GM19328 (cell line): ENCODE measurements around the gene STIM2.

Experiments
- ATAC-seq: cut with Tn5 transposase; IDR thresholded peaks from one replicate; pipeline ENCODE4 v1.9.1; 2021; ENCODE audit warnings: mild to moderate bottlenecking, moderate library complexity; ENCODE audit not compliant: unreplicated experiment

The STIM2 gene

DNA sequence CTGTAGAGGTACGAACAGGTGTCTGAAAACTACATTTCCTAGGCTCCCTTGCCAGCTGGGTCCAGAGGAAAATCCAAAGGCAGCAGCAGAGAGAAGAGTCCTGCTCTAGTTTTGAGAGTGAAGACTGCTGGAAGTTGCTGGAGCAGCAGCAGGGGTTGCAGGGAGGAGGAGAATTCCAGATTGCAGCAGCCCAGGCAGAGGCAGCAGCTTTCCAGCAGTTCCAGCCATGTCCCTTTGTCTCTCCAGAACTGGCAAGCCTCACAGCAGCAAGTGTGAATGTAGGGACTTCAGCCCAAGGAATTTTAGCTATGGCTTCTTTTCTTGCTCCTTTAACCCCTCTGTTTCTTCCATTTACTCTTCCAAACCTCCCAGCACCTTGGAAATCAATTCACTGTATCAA lies 24.1 kb upstream of the STIM2 start:
- ATAC-seq = no peak

GRCh38 chr4:26837993-26838842 lies 22.4 kb upstream of the STIM2 start:
- no peak for ATAC-seq

DNA sequence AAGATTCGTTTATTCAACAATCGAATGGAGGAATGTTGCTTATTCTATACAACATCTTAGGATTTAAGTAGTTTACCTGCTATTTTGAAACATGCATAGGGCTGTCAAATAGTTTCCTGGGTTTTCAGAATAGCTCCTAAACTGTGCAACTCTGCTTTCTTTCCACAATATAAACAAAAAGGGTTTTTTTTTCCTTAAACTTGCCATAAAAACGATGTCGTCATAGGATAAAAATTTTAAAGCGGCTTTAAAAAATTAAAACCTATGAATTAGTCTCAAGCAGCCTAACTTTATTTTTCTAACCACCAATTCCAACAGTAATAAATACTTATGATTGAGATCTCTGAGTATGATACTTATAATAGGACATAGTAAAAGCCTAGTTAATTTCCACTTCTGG lies 21.6 kb upstream of the STIM2 start:
- no peak for ATAC-seq

GRCh38 chr4:26839534-26839951 lies 21.1 kb upstream of the STIM2 start:
- no peak for ATAC-seq

DNA sequence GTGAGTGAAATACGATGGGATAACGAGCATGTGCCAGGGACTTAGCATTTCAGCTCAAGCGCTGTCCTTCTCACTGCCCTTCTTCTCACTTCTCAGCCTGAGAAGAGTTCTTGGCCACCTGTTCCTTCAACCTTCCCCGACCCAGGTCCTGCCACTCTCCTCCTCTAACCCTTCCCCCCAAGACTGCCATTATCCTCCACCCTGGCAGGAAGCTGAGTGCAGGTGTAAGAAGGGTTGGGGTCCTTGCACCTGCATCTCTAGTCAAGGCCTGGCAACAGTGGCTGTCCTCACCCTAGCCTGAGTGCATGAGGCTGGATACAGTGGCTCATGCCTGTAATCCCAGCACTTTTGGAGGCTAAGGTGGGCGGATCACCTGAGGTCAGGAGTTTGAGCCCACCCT lies 19.9 kb upstream of the STIM2 start:
- no peak for ATAC-seq

GRCh38 chr4:26842911-26843310 lies 17.7 kb upstream of the STIM2 start:
- no peak for ATAC-seq

- no peak for ATAC-seq
Observed at GRCh38 chr4:26850528-26850927, 10.1 kb upstream of the STIM2 start.

DNA sequence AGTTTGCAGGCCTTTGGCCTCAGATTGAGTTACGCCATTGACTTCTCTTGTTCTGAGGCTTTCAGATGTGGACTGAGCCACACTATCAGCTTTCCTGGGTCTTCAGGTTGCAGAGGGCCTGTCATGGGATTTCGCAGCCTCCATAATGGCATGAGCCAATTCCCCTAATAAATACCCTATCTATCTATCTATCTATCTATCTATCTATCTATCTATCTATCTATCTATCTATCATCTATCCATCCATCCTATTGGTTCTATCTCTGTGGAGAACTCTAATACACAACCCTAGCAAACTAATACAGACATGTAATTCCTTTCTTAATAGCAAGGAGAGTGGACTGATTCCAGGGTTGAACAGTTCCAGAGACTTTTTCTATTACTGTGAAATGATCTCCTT lies 9.5 kb upstream of the STIM2 start:
- no peak for ATAC-seq

DNA sequence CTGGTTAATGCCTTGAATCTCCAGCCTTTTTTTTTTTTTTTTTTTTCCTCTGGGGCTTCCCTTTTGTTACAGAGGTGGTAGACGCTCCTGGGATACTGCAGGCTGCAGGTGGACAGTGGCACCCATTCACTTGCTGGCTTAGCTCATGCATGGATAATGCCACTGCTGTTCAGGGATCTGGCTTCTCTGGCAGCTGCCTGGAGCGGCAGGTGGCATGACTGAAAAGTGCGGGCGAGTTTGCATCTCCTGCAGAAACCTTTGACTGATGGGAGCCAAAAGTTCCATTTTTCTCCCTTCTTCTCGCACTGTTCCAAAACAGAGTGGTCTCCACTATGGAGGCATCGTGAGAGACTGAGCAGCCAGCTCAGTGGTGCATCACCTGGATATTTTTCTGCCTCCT lies 5.9 kb upstream of the STIM2 start:
- no peak for ATAC-seq

GRCh38 chr4:26856906-26857277 lies 3.7 kb upstream of the STIM2 start:
- ATAC-seq = no peak

DNA sequence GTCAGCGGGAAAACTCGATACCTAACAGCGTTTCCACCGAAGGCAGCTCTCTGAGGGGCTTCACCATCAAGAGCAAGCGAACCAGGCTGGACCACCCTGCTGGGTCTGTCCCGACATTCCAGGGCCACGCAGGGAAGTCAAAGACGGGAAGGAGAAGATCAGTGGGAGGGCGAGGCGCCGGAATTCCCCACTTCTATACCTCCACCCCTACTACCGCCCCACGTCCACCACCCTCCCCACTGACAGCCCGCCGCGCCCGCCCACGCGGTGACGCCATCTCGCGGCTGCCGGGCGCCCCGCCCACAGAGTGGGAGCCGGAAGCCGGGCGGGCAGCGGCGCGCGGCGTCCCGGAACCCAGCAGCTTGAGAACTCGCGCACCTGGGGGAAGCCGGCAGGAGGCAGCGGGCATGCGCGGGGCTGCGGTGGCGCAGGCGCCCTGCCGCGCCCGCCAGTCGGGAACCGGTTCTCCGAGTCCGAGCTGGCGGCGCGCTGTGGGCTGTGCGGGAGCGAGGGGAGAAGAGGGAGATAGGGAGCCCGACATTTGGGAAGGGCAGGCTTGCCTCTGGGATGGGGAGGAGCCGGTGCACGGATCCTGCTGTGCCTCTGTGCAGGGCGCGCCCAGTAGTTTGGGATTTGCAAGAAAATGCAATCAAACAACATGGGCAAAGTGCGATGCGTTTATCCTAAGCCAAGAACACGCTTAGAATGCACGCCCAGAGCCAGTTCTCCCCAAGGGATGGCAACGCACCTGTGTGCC lies 3.2 kb upstream of the STIM2 start:
- peak; percentile 43 for ATAC-seq

DNA sequence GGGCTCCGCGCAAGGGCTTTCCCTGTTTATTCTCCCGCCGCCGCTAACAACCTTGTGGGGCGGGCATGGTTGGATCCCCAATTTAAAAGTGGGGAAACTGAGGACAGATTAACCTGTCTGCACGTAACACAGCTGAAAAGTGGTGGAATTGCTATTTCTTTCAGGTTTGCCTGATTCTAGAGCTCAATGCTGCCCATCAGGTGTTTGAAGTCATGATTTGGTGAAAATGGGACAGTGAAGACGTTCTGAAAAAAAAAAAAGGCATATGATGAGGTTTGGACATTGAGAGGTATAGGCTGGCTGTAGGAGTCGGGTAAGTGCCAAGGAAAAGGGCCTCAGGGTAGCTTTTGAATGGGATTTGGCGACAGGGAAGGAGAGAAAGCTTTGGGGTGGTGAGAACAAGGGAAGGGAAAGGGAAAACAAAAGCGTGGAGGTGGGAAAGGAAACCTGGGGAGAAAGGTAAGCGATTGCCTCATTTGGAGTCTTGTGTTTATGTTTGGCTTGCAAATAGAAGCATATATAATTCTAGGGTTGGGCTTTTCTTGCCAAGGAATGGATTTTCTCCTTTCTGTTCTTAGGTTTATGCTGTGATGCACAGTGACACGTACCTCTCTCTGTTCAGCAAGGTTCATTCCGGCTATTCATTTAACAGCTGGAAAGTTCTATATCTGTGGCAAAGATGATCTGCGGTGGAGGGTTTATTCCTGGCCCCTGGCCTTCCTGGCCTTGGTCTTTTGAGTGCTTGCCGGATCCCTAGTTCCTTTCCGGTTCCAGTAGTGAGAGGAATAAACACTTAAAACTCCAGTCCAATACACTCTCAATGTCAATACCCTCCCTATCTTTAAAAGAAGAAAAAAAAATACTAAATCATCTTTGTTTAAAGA lies 2.4 kb upstream of the STIM2 start:
- ATAC-seq = no peak

DNA sequence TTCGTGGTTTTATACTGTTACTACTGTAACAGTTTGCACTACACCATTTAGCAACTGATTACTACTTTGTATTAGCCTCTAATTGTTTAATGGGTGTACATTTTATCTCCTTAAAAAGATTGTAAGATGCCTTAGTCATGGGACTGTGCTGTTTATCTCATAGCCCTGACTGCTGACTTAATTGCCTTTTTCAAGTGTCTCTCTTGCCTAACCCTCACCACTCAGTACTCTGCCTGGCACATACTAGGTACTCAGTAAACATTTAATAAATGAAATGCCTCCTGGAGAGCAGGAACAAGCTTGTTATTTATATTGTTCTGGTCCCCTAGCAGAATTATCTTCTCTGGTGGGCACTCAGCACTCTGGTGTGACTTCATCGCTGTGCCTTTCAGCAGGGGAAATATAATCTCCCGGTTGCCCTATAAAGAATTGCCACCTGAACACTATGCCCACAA lies 1.7 kb upstream of the STIM2 start:
- ATAC-seq = no peak

GRCh38 chr4:26859762-26860156 lies 882 bp upstream of the STIM2 start:
- ATAC-seq = no peak

DNA sequence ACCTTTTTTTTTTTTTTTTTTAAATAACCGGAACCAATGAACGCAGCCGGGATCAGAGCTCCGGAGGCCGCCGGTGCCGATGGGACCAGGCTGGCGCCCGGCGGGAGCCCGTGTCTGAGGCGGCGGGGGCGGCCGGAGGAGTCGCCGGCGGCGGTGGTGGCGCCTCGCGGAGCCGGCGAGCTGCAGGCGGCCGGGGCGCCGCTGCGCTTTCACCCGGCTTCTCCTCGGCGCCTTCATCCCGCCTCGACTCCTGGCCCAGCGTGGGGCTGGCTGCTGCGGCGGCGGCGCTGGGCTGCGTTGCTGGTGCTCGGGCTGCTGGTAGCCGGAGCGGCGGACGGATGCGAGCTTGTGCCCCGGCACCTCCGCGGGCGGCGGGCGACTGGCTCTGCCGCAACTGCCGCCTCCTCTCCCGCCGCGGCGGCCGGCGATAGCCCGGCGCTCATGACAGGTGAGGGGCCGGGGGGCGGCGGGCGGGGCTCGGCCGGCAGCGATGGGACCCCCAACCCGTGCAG lies 337 bp downstream of the STIM2 start:
- ATAC-seq = peak; percentile 19

GRCh38 chr4:26861434-26862186 lies 969 bp downstream of the STIM2 start:
- peak; percentile 31 for ATAC-seq

DNA sequence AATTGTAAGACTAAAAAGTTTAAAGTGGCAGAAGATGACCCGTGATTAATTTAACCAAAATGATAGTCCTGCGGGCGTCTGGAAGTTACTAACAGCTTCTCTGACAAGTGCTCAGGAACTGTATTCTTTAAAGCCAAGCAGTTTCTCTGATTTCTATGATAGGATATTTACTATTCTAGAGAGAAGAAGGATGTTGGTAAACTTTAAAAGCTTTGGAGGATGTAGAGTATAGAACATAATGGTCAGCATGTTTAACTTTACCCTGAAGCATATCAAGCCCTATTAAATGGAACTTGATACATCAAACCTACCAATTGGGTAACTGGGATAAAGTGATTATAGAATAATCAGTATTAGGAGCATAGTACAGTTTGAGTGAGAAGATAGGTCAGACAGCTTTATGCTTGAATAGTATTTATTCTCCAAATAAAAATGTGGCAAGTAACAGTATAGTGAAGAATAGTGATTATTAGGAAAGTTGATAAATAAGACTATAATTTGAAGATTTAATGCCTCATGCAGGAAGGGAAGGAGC lies 1.8 kb downstream of the STIM2 start:
- no peak for ATAC-seq

DNA sequence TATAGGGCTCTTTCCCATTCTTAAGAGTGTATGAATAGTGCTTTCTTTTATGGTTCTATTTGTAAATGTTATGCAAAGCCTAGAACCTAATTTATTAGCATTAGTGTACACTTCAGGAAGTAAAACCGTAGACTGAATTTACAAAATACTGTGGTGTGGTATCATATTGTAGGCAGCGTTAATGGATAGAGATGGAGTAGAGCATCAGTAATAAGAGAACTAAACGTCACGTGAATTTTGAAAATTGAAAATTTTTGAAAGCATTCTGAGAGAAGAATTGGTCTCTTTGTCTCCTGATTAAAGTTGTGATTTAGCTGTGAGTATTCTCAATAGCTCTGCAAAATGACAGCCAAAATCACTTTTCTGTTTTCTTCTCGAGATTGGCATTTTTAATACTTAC lies 2.9 kb downstream of the STIM2 start:
- ATAC-seq = no peak

- no peak for ATAC-seq
Observed at GRCh38 chr4:26864899-26865298, 4.3 kb downstream of the STIM2 start.

DNA sequence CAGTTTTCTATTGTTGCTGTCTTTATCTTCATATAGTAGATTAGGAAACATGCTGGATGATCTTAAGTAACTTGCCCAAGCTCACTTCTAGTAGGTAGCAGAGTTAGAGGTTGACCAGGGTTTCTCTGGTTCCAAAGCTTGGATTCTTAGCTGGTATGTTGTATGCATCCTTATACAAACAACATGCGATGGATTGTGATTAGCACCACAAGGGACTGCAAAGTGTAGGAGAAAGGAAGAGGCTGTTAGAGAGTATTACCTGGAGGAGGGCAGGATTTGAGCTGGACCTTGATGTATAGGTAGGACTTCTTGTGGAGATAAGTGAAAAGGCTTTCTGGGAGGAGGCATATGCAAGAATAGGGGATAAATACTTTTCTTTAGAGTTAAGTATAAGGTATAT lies 5.6 kb downstream of the STIM2 start:
- no peak for ATAC-seq
